ENCODE results near the gene NR2F2.

Gene NR2F2

GRCh38 chr15:96333131-96334016 lies 2.9 kb downstream of the NR2F2 start:
- DNase-seq, result no peak

- no peak for DNase-seq
These were observed 3.7 kb downstream of the NR2F2 start for GRCh38 chr15:96334017-96334704.

GRCh38 chr15:96334705-96335410 lies 4.4 kb downstream of the NR2F2 start:
- DNase-seq, result no peak

GRCh38 chr15:96335411-96336024 lies 5.0 kb downstream of the NR2F2 start:
- no peak for DNase-seq

GRCh38 chr15:96336108-96336595 lies 5.7 kb downstream of the NR2F2 start:
- no peak for DNase-seq

GRCh38 chr15:96336596-96337364 lies 6.3 kb downstream of the NR2F2 start:
- DNase-seq, result no peak

GRCh38 chr15:96337365-96338023 lies 7.0 kb downstream of the NR2F2 start:
- DNase-seq, result no peak

- DNase-seq, result no peak
These were observed 7.7 kb downstream of the NR2F2 start for GRCh38 chr15:96338074-96338765.

- DNase-seq, result no peak
These were observed 8.5 kb downstream of the NR2F2 start for GRCh38 chr15:96338766-96339618.

GRCh38 chr15:96339619-96340347 lies 9.3 kb downstream of the NR2F2 start:
- DNase-seq, result no peak

GRCh38 chr15:96340348-96340597 lies 9.8 kb downstream of the NR2F2 start:
- no peak for DNase-seq

- no peak for DNase-seq
These were observed 10.4 kb downstream of the NR2F2 start for GRCh38 chr15:96340598-96341512.

GRCh38 chr15:96341513-96342405 lies 11.3 kb downstream of the NR2F2 start:
- DNase-seq, result no peak

- no peak for DNase-seq
These were observed 12.1 kb downstream of the NR2F2 start for GRCh38 chr15:96342406-96343112.

GRCh38 chr15:96343113-96344059 lies 12.9 kb downstream of the NR2F2 start:
- DNase-seq, result no peak
